Astrocyte (in vitro differentiated cells and primary cell): Measurements from ENCODE around the gene GALNT6. TPM values are rescaled to one million over a fixed set of nuclear protein-coding genes. Genes with fewer than 3 reads are reported as not detected.

Source experiments
- DNase-seq: peaks from one replicate; pipeline ENCODE4 v3.0.0-alpha.2; 2010; ENCODE audit warnings: low read depth
- FAIRE-seq: peaks from 2 replicates; lab custom pipeline; 2011; peaks lifted over from hg19 to GRCh38; lab: Jason Lieb, UNC
- H2AFZ ChIP-seq: 2 replicates; pipeline ENCODE4 v1.6.0; 2012; ENCODE audit warnings: low read depth, low read length, inconsistent platforms
- H3K27ac ChIP-seq: 2 replicates; pipeline ENCODE4 v1.5.1; 2011; ENCODE audit warnings: low read depth, low read length, inconsistent platforms
- H3K27me3 ChIP-seq: 2 replicates; pipeline ENCODE4 v1.6.0; 2011; ENCODE audit warnings: low read length, inconsistent platforms; ENCODE audit not compliant: insufficient read depth
- H3K36me3 ChIP-seq: 2 replicates; pipeline ENCODE4 v1.5.1; 2011; ENCODE audit warnings: low read length, inconsistent platforms; ENCODE audit not compliant: insufficient read depth
- H3K4me1 ChIP-seq: 2 replicates; pipeline ENCODE4 v1.5.1; 2011; ENCODE audit warnings: low read length, inconsistent platforms; ENCODE audit not compliant: insufficient read depth
- H3K4me2 ChIP-seq: 2 replicates; pipeline ENCODE4 v1.6.0; 2012; ENCODE audit warnings: low read length, inconsistent platforms
- H3K4me3 ChIP-seq: 2 replicates; pipeline ENCODE4 v1.5.1; 2011; ENCODE audit warnings: low read depth, mild to moderate bottlenecking, low read length, inconsistent platforms; ENCODE audit not compliant: insufficient read depth
- H3K79me2 ChIP-seq: 2 replicates; pipeline ENCODE4 v1.6.0; 2012; ENCODE audit warnings: mild to moderate bottlenecking, low read length, inconsistent platforms; ENCODE audit not compliant: insufficient read depth
- H3K9ac ChIP-seq: 2 replicates; pipeline ENCODE4 v1.6.0; 2012; ENCODE audit warnings: mild to moderate bottlenecking, low read length, inconsistent platforms
- H3K9me3 ChIP-seq: 2 replicates; pipeline ENCODE4 v1.5.1; 2012; ENCODE audit warnings: low read depth, mild to moderate bottlenecking, low read length, inconsistent platforms; ENCODE audit not compliant: insufficient read depth
- H4K20me1 ChIP-seq: 2 replicates; pipeline ENCODE4 v1.6.0; 2012; ENCODE audit warnings: low read length, inconsistent platforms; ENCODE audit not compliant: insufficient read depth
- H3K27ac Mint-ChIP-seq: one replicate; pipeline ENCODE4 v1.8.0; 2021; ENCODE audit warnings: mild to moderate bottlenecking, mixed read lengths; ENCODE audit not compliant: unreplicated experiment
- H3K27me3 Mint-ChIP-seq: one replicate; pipeline ENCODE4 v1.8.0; 2021; ENCODE audit warnings: low read depth, mixed read lengths; ENCODE audit not compliant: unreplicated experiment
- H3K36me3 Mint-ChIP-seq: one replicate; pipeline ENCODE4 v1.8.0; 2021; ENCODE audit warnings: low read depth, mixed read lengths; ENCODE audit not compliant: unreplicated experiment
- H3K4me1 Mint-ChIP-seq: one replicate; pipeline ENCODE4 v1.8.0; 2021; ENCODE audit warnings: low read depth, mixed read lengths; ENCODE audit not compliant: unreplicated experiment
- H3K4me3 Mint-ChIP-seq: one replicate; pipeline ENCODE4 v1.8.0; 2021; ENCODE audit warnings: mild to moderate bottlenecking, moderate library complexity, mixed read lengths; ENCODE audit not compliant: unreplicated experiment
- H3K9me3 Mint-ChIP-seq: one replicate; pipeline ENCODE4 v1.8.0; 2021; ENCODE audit warnings: mild to moderate bottlenecking, mixed read lengths; ENCODE audit not compliant: unreplicated experiment
- EZH2 ChIP-seq: IDR thresholded peaks from 2 replicates; pipeline ENCODE4 v1.6.1; 2012; ENCODE audit warnings: mild to moderate bottlenecking, low read length, inconsistent platforms; ENCODE audit not compliant: insufficient read depth
- total RNA-seq: library from RNA; stranded (reverse); gene quantifications from 2 replicates; pipeline ENCODE4 v1.2.1, GENCODE V29; 2021
- TF ChIP-seq, protein P1 (sequence below): IDR thresholded peaks from 2 replicates; pipeline ENCODE4 v1.5.1; 2011; ENCODE audit warnings: low read depth, mild to moderate bottlenecking, inconsistent platforms, low read length, moderate library complexity; ENCODE audit not compliant: insufficient read depth

The GALNT6 gene
- total RNA-seq, 1 donor from 2014 or later: 13.8 TPM

DNA sequence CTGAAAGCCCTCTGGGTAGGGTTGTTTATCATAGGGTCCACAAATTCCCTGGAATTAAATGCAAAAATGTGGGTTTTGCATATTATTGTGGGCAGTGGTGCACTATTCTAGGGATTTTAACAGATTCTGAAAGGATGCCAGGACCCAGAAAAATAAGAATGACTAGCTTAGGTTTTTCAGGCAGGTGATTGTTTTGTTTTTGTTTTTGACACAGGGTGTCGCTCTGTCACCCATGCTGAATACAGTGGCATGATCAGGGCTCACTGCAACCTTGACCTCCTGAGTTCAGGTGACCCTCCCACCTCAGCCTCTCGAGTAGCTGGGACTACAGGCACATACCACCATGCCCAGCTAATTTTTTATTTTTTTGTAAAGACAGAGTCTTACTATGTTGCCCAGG, 19.2 kb downstream of the GALNT6 start:
- Histone ChIP-seq H3K9me3 (no peaks in the 10 kb centered on the region), H4K20me1 (no peaks in the 10 kb centered on the region), H3K27me3 (no peaks in the 10 kb centered on the region), H3K36me3 (no peaks in the 10 kb centered on the region), H3K4me1 (peaks cover 34% of the 10 kb centered on the region), H3K79me2 (no peaks in the 10 kb centered on the region), H3K27ac (peak overlapping the region; percentile 83), H3K4me3 (no peak overlapping the region), H2AFZ (peak overlapping the region; percentile 44), H3K4me2 (peak overlapping the region; percentile 71), H3K9ac (peak overlapping the region; percentile 61)
- H3K36me3 Mint-ChIP-seq: peaks cover 8% of the 10 kb centered on the region
- DNase-seq: no peak
- no peaks in the 10 kb centered on the region for H3K9me3 Mint-ChIP-seq
- no peaks in the 10 kb centered on the region for H3K27me3 Mint-ChIP-seq
- peak overlapping the region; percentile 96 for H3K27ac Mint-ChIP-seq
- peak overlapping the region; percentile 36 for H3K4me3 Mint-ChIP-seq
- TF ChIP-seq EZH2: no peak
- TF ChIP-seq, protein P1, sequence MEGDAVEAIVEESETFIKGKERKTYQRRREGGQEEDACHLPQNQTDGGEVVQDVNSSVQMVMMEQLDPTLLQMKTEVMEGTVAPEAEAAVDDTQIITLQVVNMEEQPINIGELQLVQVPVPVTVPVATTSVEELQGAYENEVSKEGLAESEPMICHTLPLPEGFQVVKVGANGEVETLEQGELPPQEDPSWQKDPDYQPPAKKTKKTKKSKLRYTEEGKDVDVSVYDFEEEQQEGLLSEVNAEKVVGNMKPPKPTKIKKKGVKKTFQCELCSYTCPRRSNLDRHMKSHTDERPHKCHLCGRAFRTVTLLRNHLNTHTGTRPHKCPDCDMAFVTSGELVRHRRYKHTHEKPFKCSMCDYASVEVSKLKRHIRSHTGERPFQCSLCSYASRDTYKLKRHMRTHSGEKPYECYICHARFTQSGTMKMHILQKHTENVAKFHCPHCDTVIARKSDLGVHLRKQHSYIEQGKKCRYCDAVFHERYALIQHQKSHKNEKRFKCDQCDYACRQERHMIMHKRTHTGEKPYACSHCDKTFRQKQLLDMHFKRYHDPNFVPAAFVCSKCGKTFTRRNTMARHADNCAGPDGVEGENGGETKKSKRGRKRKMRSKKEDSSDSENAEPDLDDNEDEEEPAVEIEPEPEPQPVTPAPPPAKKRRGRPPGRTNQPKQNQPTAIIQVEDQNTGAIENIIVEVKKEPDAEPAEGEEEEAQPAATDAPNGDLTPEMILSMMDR: no peak
- no peak for FAIRE-seq
- peaks cover 42% of the 10 kb centered on the region for H3K4me1 Mint-ChIP-seq

DNA sequence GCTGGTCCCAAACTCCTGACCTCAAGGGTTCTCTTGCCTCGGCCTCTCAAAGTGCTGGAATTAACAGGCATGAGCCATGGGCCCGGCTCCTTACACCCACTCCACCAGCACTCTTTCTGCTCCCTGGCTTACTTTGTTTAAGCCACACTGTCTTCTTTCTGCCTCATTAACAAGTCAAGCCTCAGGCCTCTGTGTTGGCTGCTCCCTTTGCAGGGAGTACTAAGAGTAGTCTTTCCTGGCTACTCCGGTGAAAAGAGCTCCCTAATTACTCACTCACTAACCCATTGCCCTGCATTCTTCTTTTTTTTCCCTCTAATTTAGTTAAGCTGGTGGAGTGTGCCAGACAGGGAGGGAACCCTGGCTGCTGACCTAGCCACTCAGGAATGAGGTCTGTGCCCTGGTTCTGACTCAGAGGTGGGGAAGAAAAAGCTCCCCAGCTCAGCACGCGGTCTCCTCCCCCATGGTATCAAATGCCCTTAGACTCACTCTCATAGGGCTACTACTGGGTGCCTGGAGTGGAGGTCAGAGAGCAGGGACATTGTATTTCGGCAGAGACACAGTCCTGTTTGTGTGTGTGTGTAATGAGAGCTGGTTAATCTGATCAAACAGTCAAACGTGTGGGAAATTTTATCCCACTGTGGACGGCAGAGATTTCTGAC, 19.8 kb downstream of the GALNT6 start:
- Histone ChIP-seq H3K4me2 (peak overlapping the region; percentile 71), H3K4me1 (peaks cover 34% of the 10 kb centered on the region), H3K9ac (peak overlapping the region; percentile 61), H3K27ac (peak overlapping the region; percentile 83), H3K79me2 (no peaks in the 10 kb centered on the region), H3K27me3 (no peaks in the 10 kb centered on the region), H3K9me3 (no peaks in the 10 kb centered on the region), H3K4me3 (no peak overlapping the region), H2AFZ (peak overlapping the region; percentile 44), H3K36me3 (no peaks in the 10 kb centered on the region), H4K20me1 (no peaks in the 10 kb centered on the region)
- H3K27me3 Mint-ChIP-seq: no peaks in the 10 kb centered on the region
- peak overlapping the region; percentile 96 for H3K27ac Mint-ChIP-seq
- peak overlapping the region; percentile 57 for H3K4me3 Mint-ChIP-seq
- peaks cover 8% of the 10 kb centered on the region for H3K36me3 Mint-ChIP-seq
- no peaks in the 10 kb centered on the region for H3K9me3 Mint-ChIP-seq
- peak; percentile 82 for FAIRE-seq
- H3K4me1 Mint-ChIP-seq: peaks cover 42% of the 10 kb centered on the region
- DNase-seq: peak; percentile 97
- no peak for TF ChIP-seq EZH2
- TF ChIP-seq, protein P1: no peak

DNA sequence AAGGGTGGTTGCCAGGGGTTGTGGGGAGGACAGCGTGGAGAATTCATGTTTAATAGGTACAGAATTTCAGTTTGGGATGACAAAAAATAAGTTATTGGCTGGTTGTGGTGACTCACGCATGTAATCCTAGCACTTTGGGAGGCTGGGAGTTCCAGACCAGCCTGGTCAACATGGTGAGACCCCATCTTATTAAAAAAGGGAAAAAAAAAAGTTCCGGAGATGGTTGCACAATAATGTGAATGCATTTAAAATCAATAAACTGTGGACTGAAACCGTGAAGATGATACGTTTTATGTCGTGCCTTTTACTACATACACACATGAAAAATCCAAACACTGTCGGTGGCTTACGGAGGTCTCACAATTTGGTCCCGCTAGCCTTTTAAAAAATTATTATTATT, 20.5 kb downstream of the GALNT6 start:
- Histone ChIP-seq H3K9me3 (no peaks in the 10 kb centered on the region), H3K27ac (no peak overlapping the region), H3K27me3 (no peaks in the 10 kb centered on the region)

More for the DNA sequence above, 20.5 kb downstream of the GALNT6 start:
- Histone ChIP-seq H3K36me3 (no peaks in the 10 kb centered on the region), H2AFZ (no peak overlapping the region), H3K4me2 (no peak overlapping the region), H4K20me1 (no peaks in the 10 kb centered on the region), H3K9ac (no peak overlapping the region), H3K4me1 (peaks cover 34% of the 10 kb centered on the region), H3K79me2 (no peaks in the 10 kb centered on the region), H3K4me3 (no peak overlapping the region)
- Mint-ChIP-seq H3K27me3 (peaks cover 3% of the 10 kb centered on the region), H3K4me1 (peaks cover 42% of the 10 kb centered on the region), H3K9me3 (no peaks in the 10 kb centered on the region), H3K27ac (peak overlapping the region; percentile 92), H3K36me3 (peaks cover 11% of the 10 kb centered on the region), H3K4me3 (no peak overlapping the region)
- TF ChIP-seq, protein P1: no peak
- TF ChIP-seq EZH2: no peak
- FAIRE-seq (no peak), DNase-seq (no peak)
